Body of pancreas (tissue), 4 donors: ENCODE data around the gene SNX5. TPM values are rescaled to one million over a fixed set of nuclear protein-coding genes. Genes with fewer than 3 reads are reported as not detected.

Experiments used
- ATAC-seq: fragments of 150-250 bp; one replicate; pipeline ENCODE4 v1.9.1; 2016
- DNase-seq, 4 donors: peaks; one replicate each; pipeline ENCODE4 v3.0.0-alpha.2; 2019
- H3K27ac ChIP-seq, 4 donors: fragments of 200-600 bp; sonication (generic); 1 replicate in 3 of 4; 2 replicates in 1 of 4; pipeline versions ENCODE4 v1.5.1 to v1.6.1; 2016 to 2019; ENCODE audit warnings: mild to moderate bottlenecking in 1 of 4, mixed read lengths in 1 of 4, moderate library complexity in 1 of 4
- H3K27me3 ChIP-seq, 2 donors: fragments of 200-600 bp; sonication (generic); one replicate each; pipeline ENCODE4 v1.6.0; 2016; ENCODE audit warnings: mild to moderate bottlenecking in 1 of 2
- H3K36me3 ChIP-seq, 2 donors: fragments of 200-600 bp; sonication (generic); replicated peaks in 1 of 2; 2 replicates each; pipeline ENCODE4 v1.5.1; 2016; ENCODE audit warnings: low read depth in 2 of 2; ENCODE audit not compliant: insufficient read depth in 1 of 2
- H3K4me1 ChIP-seq: fragments of 200-600 bp; sonication (generic); one replicate; pipeline ENCODE4 v1.6.0; 2016
- H3K4me3 ChIP-seq, 2 donors: fragments of 200-600 bp; sonication (generic); 1 replicate in 1 of 2; 2 replicates in 1 of 2; pipeline ENCODE4 v1.5.1; 2016 to 2019
- H3K9me3 ChIP-seq, 3 donors: fragments of 200-600 bp; sonication (generic); 1 replicate in 2 of 3; 2 replicates in 1 of 3; pipeline ENCODE4 v1.5.1; 2016
- POLR2A ChIP-seq, 3 donors: fragments of 450-650 bp; IDR thresholded peaks; one replicate each; pipeline ENCODE4 v1.6.1; 2016; ENCODE audit warnings: antibody characterized with exemption in 3 of 3, mild to moderate bottlenecking in 2 of 3
- WGBS, 2 donors: methylation state at CpG; one replicate each; pipeline ENCODE4 v1.1.5; 2017; 5-methylcytosine and 5-hydroxymethylcytosine counted together
- intact Hi-C: fragments of 100-400 bp; cut with DNase I; formaldehyde crosslinking; loops from one replicate; pipeline ENCODE4 v1.15.1; 2023
- total RNA-seq, 2 donors: library from RNA; depleted of rRNA; stranded (reverse); fragments of >200 nt; gene quantifications; one replicate each; pipeline ENCODE4 v1.1.0, GENCODE V29; 2016
- TF ChIP-seq, protein P1 (sequence below), 7 experiments: fragments of 450-650 bp in 4 of 7; fragments of 200-600 bp in 3 of 7; sonication (generic) in 3 of 7; IDR thresholded peaks; one replicate each; pipeline ENCODE4 v1.5.1; 2016 to 2019; ENCODE audit warnings: antibody characterized with exemption in 7 of 7

SNX5 gene
- total RNA-seq, 2 donors from 2014 or later: 61.3 to 84.3 TPM

GRCh38 chr20:17976305-17976704 lies 7.7 kb upstream of the SNX5 start:
- peaks cover 21% of the 10 kb centered on the region for H3K4me1 ChIP-seq
- no peak overlapping the region for H3K27ac ChIP-seq
- ATAC-seq (no peak), DNase-seq (no peak)
- intact Hi-C loops: no loop called here
- H3K36me3 ChIP-seq: no peaks in the 10 kb centered on the region
- H3K27me3 ChIP-seq: no peaks in the 10 kb centered on the region
- no peaks in the 10 kb centered on the region for H3K9me3 ChIP-seq
- 75 to 76% methylated on average over 6 of the region's 6 CpGs for WGBS, 2 donors
- H3K4me3 ChIP-seq: no peak overlapping the region
- TF ChIP-seq POLR2A (IDR thresholded peaks at IDR 0.05): no peak
- TF ChIP-seq, protein P1, sequence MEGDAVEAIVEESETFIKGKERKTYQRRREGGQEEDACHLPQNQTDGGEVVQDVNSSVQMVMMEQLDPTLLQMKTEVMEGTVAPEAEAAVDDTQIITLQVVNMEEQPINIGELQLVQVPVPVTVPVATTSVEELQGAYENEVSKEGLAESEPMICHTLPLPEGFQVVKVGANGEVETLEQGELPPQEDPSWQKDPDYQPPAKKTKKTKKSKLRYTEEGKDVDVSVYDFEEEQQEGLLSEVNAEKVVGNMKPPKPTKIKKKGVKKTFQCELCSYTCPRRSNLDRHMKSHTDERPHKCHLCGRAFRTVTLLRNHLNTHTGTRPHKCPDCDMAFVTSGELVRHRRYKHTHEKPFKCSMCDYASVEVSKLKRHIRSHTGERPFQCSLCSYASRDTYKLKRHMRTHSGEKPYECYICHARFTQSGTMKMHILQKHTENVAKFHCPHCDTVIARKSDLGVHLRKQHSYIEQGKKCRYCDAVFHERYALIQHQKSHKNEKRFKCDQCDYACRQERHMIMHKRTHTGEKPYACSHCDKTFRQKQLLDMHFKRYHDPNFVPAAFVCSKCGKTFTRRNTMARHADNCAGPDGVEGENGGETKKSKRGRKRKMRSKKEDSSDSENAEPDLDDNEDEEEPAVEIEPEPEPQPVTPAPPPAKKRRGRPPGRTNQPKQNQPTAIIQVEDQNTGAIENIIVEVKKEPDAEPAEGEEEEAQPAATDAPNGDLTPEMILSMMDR (IDR thresholded peaks at IDR 0.05): no peak

DNA sequence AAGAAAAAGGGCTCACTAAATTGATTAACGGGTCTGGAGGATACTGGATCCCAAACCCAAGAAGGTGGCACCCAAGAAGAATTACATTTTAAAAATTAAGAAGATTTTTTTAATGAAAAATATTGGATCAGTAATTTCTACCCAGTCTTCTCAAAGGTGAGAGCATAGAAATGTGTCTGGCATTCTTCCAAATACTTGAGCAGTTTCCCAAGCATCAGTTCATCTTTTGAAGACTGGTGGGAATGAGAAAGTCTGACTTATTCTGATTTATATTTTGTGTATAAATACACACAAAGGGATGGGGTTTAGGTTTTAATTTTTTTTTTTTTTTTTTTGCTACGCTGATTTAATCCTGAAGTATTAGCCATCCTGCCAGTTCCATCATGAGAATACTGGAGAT lies 3.5 kb upstream of the SNX5 start:
- Histone ChIP-seq H3K27ac (peak overlapping the region in 1 of 4 donors; percentile 12), H3K9me3 (no peaks in the 10 kb centered on the region), H3K4me1 (peaks cover 40% of the 10 kb centered on the region), H3K36me3 (no peaks in the 10 kb centered on the region), H3K4me3 (no peak overlapping the region), H3K27me3 (no peaks in the 10 kb centered on the region)
- intact Hi-C loops: no loop called here
- DNase-seq (no peak), ATAC-seq (no peak)
- TF ChIP-seq POLR2A (IDR thresholded peaks at IDR 0.05): no peak
- TF ChIP-seq, protein P1 (IDR thresholded peaks at IDR 0.05): no peak
- WGBS, 2 donors: 75 to 76% methylated on average over 2 of the region's 2 CpGs

- TF ChIP-seq, protein P1 (IDR thresholded peaks at IDR 0.05): no peak
- no peak for TF ChIP-seq POLR2A (IDR thresholded peaks at IDR 0.05)
- Histone ChIP-seq H3K9me3 (no peaks in the 10 kb centered on the region), H3K36me3 (no peaks in the 10 kb centered on the region), H3K4me3 (no peak overlapping the region), H3K27me3 (no peaks in the 10 kb centered on the region), H3K27ac (peak overlapping the region in 2 of 4 donors; percentile 4 to 12), H3K4me1 (peaks cover 47% of the 10 kb centered on the region)
- DNase-seq (no peak), ATAC-seq (no peak)
- 67 to 69% methylated on average over 7 of the region's 7 CpGs for WGBS, 2 donors
- intact Hi-C loops: no loop called here
These were observed 2.9 kb upstream of the SNX5 start for GRCh38 chr20:17971300-17972013.

GRCh38 chr20:17969884-17970409 lies 1.4 kb upstream of the SNX5 start:
- TF ChIP-seq, protein P1 (IDR thresholded peaks at IDR 0.05): no peak
- TF ChIP-seq POLR2A (IDR thresholded peaks at IDR 0.05): peak in 1 of 3 donors; percentile 38
- ATAC-seq: no peak
- Histone ChIP-seq H3K27ac (peak overlapping the region; percentile 46 to 99 (median 92)), H3K27me3 (no peaks in the 10 kb centered on the region), H3K4me3 (peak overlapping the region in 1 of 2 donors; percentile 96), H3K4me1 (peaks cover 62% of the 10 kb centered on the region), H3K9me3 (no peaks in the 10 kb centered on the region), H3K36me3 (no peaks in the 10 kb centered on the region)
- intact Hi-C loops: no loop called here
- 6 to 7% methylated on average over 9 of the region's 9 CpGs for WGBS, 2 donors
- peak in 3 of 4 donors; percentile 13 to 34 (median 16) for DNase-seq
